Measurements from ENCODE around the gene B2M. TPM values are rescaled to one million over a fixed set of nuclear protein-coding genes. Genes with fewer than 3 reads are reported as not detected.
A peak's percentile ranks its signal among the peaks of the same experiment; 100 is the strongest.

Gene B2M
- total and polyA plus RNA-seq, 2 of the 8 experiments (the other 6 are each of a cell fraction or from before 2014, with no cell fraction given), result 78.9 to 907 TPM

DNA sequence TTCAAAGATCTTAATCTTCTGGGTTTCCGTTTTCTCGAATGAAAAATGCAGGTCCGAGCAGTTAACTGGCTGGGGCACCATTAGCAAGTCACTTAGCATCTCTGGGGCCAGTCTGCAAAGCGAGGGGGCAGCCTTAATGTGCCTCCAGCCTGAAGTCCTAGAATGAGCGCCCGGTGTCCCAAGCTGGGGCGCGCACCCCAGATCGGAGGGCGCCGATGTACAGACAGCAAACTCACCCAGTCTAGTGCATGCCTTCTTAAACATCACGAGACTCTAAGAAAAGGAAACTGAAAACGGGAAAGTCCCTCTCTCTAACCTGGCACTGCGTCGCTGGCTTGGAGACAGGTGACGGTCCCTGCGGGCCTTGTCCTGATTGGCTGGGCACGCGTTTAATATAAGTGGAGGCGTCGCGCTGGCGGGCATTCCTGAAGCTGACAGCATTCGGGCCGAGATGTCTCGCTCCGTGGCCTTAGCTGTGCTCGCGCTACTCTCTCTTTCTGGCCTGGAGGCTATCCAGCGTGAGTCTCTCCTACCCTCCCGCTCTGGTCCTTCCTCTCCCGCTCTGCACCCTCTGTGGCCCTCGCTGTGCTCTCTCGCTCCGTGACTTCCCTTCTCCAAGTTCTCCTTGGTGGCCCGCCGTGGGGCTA lies at the start of gene B2M, which contains the start of gene PATL2 (continued):
- TF ChIP-seq PHF8 (conservative IDR thresholded peaks at IDR 0.05; ENCODE audit: low read depth, low read length) (peak; percentile 55), TBP (IDR thresholded peaks at IDR 0.05; ENCODE audit: low read depth, low read length) (peak; percentile 95), TEAD4 (IDR thresholded peaks at IDR 0.05; ENCODE audit: low read depth, low read length) (peak; percentile 22; the same call in 1 of the 2 replicates), CBX8 (IDR thresholded peaks at IDR 0.05; ENCODE audit: borderline replicate concordance, low read depth, low read length) (no peak), EP300 (IDR thresholded peaks at IDR 0.05; ENCODE audit: borderline replicate concordance in 1 of 2, low read depth in 2 of 2, low read length in 2 of 2) (no peak), KDM1A (IDR thresholded peaks at IDR 0.05; ENCODE audit: borderline replicate concordance, low read length) (no peak), MAFK (IDR thresholded peaks at IDR 0.05; ENCODE audit: low read depth, low read length) (no peak), BCL11A (IDR thresholded peaks at IDR 0.05; ENCODE audit: low read depth in 2 of 2, low read length in 2 of 2) (no peak), SP2 (IDR thresholded peaks at IDR 0.05; ENCODE audit: low read length) (no peak), JUND (IDR thresholded peaks at IDR 0.05; ENCODE audit: low read length) (no peak), CREB1 (IDR thresholded peaks at IDR 0.05) (peak; percentile 98), NRF1 (IDR thresholded peaks at IDR 0.05; ENCODE audit: low read depth, low read length) (no peak), EZH2 (IDR thresholded peaks at IDR 0.05; ENCODE audit: low read depth, low read length, severe bottlenecking) (no peak), BACH1 (IDR thresholded peaks at IDR 0.05; ENCODE audit: low read length) (no peak), SIN3A (conservative IDR thresholded peaks at IDR 0.05 in 1 of 2, IDR thresholded peaks at IDR 0.05 in 1 of 2; ENCODE audit: low read depth in 1 of 2, low read length in 2 of 2) (peak in 1 of 2 experiments; percentile 84; a peak in 2 of 4 replicates), KDM5A (IDR thresholded peaks at IDR 0.05; ENCODE audit: low read length) (no peak), RAD21 (IDR thresholded peaks at IDR 0.05 in 1 of 2, conservative IDR thresholded peaks at IDR 0.05 in 1 of 2; ENCODE audit: low read depth in 2 of 2, low read length in 2 of 2) (no peak), SAP30 (IDR thresholded peaks at IDR 0.05; ENCODE audit: insufficient read depth, insufficient replicate concordance, low read length) (peak; percentile 79)
- TF ChIP-seq, protein P1, sequence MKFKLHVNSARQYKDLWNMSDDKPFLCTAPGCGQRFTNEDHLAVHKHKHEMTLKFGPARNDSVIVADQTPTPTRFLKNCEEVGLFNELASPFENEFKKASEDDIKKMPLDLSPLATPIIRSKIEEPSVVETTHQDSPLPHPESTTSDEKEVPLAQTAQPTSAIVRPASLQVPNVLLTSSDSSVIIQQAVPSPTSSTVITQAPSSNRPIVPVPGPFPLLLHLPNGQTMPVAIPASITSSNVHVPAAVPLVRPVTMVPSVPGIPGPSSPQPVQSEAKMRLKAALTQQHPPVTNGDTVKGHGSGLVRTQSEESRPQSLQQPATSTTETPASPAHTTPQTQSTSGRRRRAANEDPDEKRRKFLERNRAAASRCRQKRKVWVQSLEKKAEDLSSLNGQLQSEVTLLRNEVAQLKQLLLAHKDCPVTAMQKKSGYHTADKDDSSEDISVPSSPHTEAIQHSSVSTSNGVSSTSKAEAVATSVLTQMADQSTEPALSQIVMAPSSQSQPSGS (IDR thresholded peaks at IDR 0.05; ENCODE audit: low read length), result no peak
- TF ChIP-seq, protein P2, sequence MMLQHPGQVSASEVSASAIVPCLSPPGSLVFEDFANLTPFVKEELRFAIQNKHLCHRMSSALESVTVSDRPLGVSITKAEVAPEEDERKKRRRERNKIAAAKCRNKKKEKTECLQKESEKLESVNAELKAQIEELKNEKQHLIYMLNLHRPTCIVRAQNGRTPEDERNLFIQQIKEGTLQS (IDR thresholded peaks at IDR 0.05; ENCODE audit: insufficient read depth, low read depth, low read length), result no peak
- TF ChIP-seq, protein P3, sequence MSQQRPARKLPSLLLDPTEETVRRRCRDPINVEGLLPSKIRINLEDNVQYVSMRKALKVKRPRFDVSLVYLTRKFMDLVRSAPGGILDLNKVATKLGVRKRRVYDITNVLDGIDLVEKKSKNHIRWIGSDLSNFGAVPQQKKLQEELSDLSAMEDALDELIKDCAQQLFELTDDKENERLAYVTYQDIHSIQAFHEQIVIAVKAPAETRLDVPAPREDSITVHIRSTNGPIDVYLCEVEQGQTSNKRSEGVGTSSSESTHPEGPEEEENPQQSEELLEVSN (IDR thresholded peaks at IDR 0.05), result no peak; the same call in 1 of the 2 replicates

Measured in H1 (cell line).